HEK293 (cell line): Measurements from ENCODE around the gene CMIP.

Source experiments
- CTCF ChIA-PET: fragments of 350-600 bp; formaldehyde crosslinking; extraction: SDS; loops from one replicate; lab custom pipeline; 2021; ENCODE audit warnings: antibody characterized with exemption; lab: Yijun Ruan, JAX
- POLR2A ChIA-PET: fragments of 300-600 bp; formaldehyde crosslinking; extraction: SDS; loops from one replicate; lab custom pipeline; 2020; ENCODE audit warnings: antibody characterized with exemption, inconsistent platforms; lab: Yijun Ruan, JAX
- H3K27ac ChIP-seq: fragments of 200-500 bp; sonication (Bioruptor generic); 2 replicates; pipeline ENCODE4 v1.5.1; 2014; ENCODE audit warnings: low read depth, low read length, control low read depth, inconsistent platforms; ENCODE audit errors: extremely low read depth
- H3K36me3 ChIP-seq, 2 experiments: fragments of 200-500 bp in 1 of 2; sonication (Bioruptor generic) in 1 of 2; 1 replicate in 1 of 2; 2 replicates in 1 of 2; pipeline ENCODE4 v1.5.1; 2014 to 2017; ENCODE audit warnings: inconsistent platforms in 2 of 2, low read length in 2 of 2; ENCODE audit not compliant: control insufficient read depth in 2 of 2, insufficient read depth in 1 of 2
- H3K4me1 ChIP-seq: fragments of 200-500 bp; sonication (Bioruptor generic); 2 replicates; pipeline ENCODE4 v1.5.1; 2014; ENCODE audit warnings: mild to moderate bottlenecking, low read length, inconsistent platforms; ENCODE audit not compliant: control insufficient read depth, insufficient read depth
- H3K4me3 ChIP-seq: 2 replicates; pipeline ENCODE4 v1.5.1; 2011; ENCODE audit warnings: low read depth, mild to moderate bottlenecking, control low read depth, low read length, moderate library complexity
- H3K9me3 ChIP-seq: fragments of 200-500 bp; sonication (Bioruptor generic); 2 replicates; pipeline ENCODE4 v1.5.1; 2014; ENCODE audit warnings: low read depth, low read length, inconsistent platforms; ENCODE audit not compliant: control insufficient read depth, insufficient read depth
- BCL6B ChIP-seq: fragments of 450-650 bp; formaldehyde crosslinking; IDR thresholded peaks from 2 replicates; pipeline ENCODE4 v1.5.1; 2017; ENCODE audit warnings: missing biosample characterization, missing genetic modification characterization
- OVOL3 ChIP-seq: fragments of 450-650 bp; formaldehyde crosslinking; IDR thresholded peaks from 2 replicates; pipeline ENCODE4 v1.5.1; 2016; ENCODE audit warnings: missing biosample characterization, missing genetic modification characterization
- PRDM2 ChIP-seq: fragments of 450-650 bp; formaldehyde crosslinking; IDR thresholded peaks from 2 replicates; pipeline ENCODE4 v1.5.1; 2016; ENCODE audit warnings: missing biosample characterization, missing genetic modification characterization, borderline replicate concordance
- RBAK ChIP-seq: fragments of 450-650 bp; formaldehyde crosslinking; IDR thresholded peaks from 2 replicates; pipeline ENCODE4 v1.5.1; 2016; ENCODE audit warnings: missing biosample characterization, missing genetic modification characterization
- SALL2 ChIP-seq: fragments of 450-650 bp; formaldehyde crosslinking; IDR thresholded peaks from 2 replicates; pipeline ENCODE4 v1.5.0; 2017; ENCODE audit warnings: missing biosample characterization, mild to moderate bottlenecking, missing genetic modification characterization, borderline replicate concordance
- ZBTB1 ChIP-seq: fragments of 450-650 bp; formaldehyde crosslinking; IDR thresholded peaks from 2 replicates; pipeline ENCODE4 v1.5.1; 2016; ENCODE audit warnings: missing biosample characterization, missing genetic modification characterization
- ZBTB44 ChIP-seq: fragments of 450-650 bp; IDR thresholded peaks from 2 replicates; pipeline ENCODE4 v1.5.1; 2018; ENCODE audit warnings: missing biosample characterization, mild to moderate bottlenecking, missing genetic modification characterization
- ZNF138 ChIP-seq: fragments of 450-650 bp; formaldehyde crosslinking; IDR thresholded peaks from 2 replicates; pipeline ENCODE4 v1.5.1; 2016; ENCODE audit warnings: missing biosample characterization, missing genetic modification characterization, borderline replicate concordance
- ZNF155 ChIP-seq: fragments of 450-650 bp; formaldehyde crosslinking; IDR thresholded peaks from 2 replicates; pipeline ENCODE4 v1.5.1; 2016; ENCODE audit warnings: missing biosample characterization, missing genetic modification characterization
- ZNF16 ChIP-seq: fragments of 450-650 bp; formaldehyde crosslinking; IDR thresholded peaks from 2 replicates; pipeline ENCODE4 v1.5.1; 2016; ENCODE audit warnings: low read depth, missing biosample characterization, missing genetic modification characterization
- ZNF221 ChIP-seq: fragments of 450-650 bp; formaldehyde crosslinking; IDR thresholded peaks from 2 replicates; pipeline ENCODE4 v1.5.1; 2017; ENCODE audit warnings: missing biosample characterization, missing genetic modification characterization, borderline replicate concordance
- ZNF335 ChIP-seq: fragments of 450-650 bp; formaldehyde crosslinking; conservative IDR thresholded peaks from 2 replicates; pipeline ENCODE4 v1.5.1; 2016; ENCODE audit warnings: missing biosample characterization, missing genetic modification characterization
- ZNF692 ChIP-seq: fragments of 450-650 bp; formaldehyde crosslinking; IDR thresholded peaks from 2 replicates; pipeline ENCODE4 v1.5.1; 2016; ENCODE audit warnings: missing biosample characterization, missing genetic modification characterization
- ZNF837 ChIP-seq: fragments of 450-650 bp; formaldehyde crosslinking; IDR thresholded peaks from 2 replicates; pipeline ENCODE4 v1.5.1; 2016; ENCODE audit warnings: missing biosample characterization, missing genetic modification characterization

CMIP gene

GRCh38 chr16:81546781-81547180, 102.2 kb downstream of the CMIP start:
- POLR2A ChIA-PET, result no interaction called here

More at GRCh38 chr16:81546781-81547180, 102.2 kb downstream of the CMIP start:
- Histone ChIP-seq H3K36me3 (no peaks in the 10 kb centered on the region), H3K27ac (no peak overlapping the region), H3K4me1 (no peaks in the 10 kb centered on the region)
- TF ChIP-seq ZBTB1 (tag by site-specific recombination) (no peak), ZNF692 (no peak), PRDM2 (no peak), ZNF16 (tag by site-specific recombination) (no peak), SALL2 (tag by site-specific recombination) (no peak), ZNF155 (tag by site-specific recombination) (no peak), OVOL3 (tag by site-specific recombination) (no peak), BCL6B (tag by site-specific recombination) (no peak), ZBTB44 (tag by site-specific recombination) (no peak), ZNF221 (tag by site-specific recombination) (no peak), ZNF837 (tag by site-specific recombination) (no peak), RBAK (tag by site-specific recombination) (no peak), ZNF335 (tag by site-specific recombination) (no peak), ZNF138 (no peak)
- TF ChIP-seq, all 188 proteins: peak for 0
- Histone ChIP-seq H3K9me3 (no peaks in the 10 kb centered on the region), H3K4me3 (no peak overlapping the region)
- CTCF ChIA-PET, result interaction anchor here (0.5 to 1.1 kb wide), 4 partner anchors 9 to 144 kb away, joined by 3 read pairs; no protein-coding TSS in a partner anchor
